NCI-H748 treated with DMSO at 0.1 percent for 48 hours (cell line): ENCODE results near the gene SSTR3.

Experiments used
- DNase-seq: peaks from one replicate; lab custom pipeline; 2025; lab: John Stamatoyannopoulos, UW

The SSTR3 gene

GRCh38 chr22:37196539-37197450 lies 15.5 kb downstream of the SSTR3 start:
- no peak for DNase-seq

DNA sequence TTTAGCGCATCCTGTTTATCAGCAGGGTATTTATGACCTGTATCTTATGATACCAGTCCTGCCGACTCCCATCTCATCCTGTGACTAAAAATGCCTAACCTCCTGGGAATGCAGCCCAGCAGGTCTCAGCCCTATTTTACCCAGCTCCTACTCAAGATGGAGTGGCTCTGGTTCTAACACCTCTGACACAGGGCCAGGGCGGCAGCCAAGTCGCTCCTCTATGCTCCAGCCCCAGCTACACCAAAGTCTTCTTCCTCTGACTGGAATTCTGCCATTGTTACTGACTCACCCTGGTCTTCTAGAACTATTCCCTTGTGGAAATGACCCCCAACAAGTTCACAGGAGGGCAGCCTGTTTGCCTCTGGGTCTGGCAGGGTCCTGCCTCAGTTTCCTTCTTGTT lies 16.4 kb downstream of the SSTR3 start:
- DNase-seq: no peak

DNA sequence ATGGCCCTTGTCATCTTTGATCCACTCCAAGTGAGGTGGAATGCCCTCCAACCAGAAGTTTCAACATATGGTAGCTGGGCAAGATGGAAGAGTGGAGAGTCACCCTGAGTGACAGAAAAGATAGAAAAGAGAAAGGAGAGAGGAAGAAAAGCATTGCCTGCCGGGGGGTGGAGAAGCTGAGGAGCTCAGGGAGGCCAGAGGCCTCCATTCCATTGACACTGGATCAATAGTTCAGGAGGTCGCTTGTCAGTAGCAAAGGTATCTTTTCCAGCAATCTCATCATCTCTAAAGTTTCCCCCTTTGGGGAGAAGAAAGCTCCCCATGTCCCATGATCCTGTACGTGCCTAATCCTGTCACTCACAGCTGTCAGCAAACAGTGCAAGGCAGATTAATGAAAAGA lies 17.5 kb downstream of the SSTR3 start:
- no peak for DNase-seq

GRCh38 chr22:37193629-37194191 lies 18.6 kb downstream of the SSTR3 start:
- DNase-seq: no peak

DNA sequence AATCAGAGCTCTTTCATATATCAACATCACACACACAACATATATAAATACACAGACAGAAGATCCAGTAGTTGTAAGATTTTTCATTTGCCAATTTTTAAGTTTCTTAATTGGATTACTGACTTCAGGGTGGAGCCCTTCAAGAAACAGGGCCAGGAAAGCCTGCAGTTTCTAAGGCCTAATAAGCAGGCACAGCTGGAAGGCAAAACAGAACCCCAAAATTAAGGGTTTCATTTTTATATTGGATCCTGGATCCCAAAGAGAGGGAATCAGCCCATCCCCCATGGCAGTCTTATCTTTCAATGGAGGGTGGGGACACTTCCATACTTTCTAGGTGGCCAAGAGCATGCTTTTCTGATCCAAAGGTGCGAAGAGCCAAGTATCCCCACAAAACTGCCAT lies 19.5 kb downstream of the SSTR3 start:
- no peak for DNase-seq

DNA sequence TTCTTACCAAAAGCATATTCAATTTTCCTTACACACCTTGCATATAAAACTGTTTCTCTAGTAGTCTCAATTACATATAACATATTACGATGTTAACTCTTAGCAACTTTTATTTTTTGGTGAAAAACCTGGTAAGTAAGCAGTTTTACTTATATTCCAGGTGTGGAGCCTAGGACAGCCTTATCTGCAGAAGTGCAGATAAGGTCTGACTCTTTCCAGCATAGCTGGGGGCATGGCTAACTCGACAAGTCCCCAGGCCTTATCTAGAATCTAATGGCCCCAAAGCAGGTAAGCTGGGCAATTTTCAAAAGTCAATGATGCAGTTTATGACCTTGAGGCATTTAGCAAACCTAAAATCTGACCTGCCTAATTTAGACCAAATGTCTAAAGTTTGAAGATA lies 20.1 kb downstream of the SSTR3 start:
- DNase-seq: no peak

DNA sequence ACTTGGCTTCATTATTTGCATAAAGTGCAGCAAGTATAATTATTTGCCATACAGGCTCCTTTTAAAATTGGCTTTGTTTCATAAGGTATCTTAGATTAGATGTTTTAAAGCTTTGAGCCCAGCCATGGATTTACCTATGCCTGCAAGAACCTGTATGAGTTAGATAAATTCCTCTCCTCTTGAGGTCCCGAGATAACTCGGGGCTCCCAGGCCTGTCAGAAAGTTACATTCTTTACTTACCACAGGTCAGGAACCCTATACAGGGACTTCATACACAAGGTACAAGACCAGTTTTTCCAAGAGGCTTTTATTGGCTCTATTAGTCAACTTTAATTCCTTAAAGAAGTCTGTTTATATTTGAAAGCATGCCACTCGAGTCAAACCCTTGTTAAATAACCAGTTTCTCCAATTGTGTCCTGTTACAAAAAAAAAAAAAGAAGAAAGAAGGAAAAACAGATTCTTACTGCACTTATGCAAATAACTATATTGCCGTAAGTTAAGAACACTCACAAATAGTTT lies 22.0 kb downstream of the SSTR3 start:
- DNase-seq: no peak

GRCh38 chr22:37188901-37189466 lies 23.3 kb downstream of the SSTR3 start:
- no peak for DNase-seq

- no peak for DNase-seq
Observed at GRCh38 chr22:37187891-37188761, 24.2 kb downstream of the SSTR3 start, which contains the start of gene C1QTNF6. Gene C1QTNF6, minus strand, starts transcription at chr22:37188247. Its CDS starts 34 bp downstream, at chr22:37188213.

- no peak for DNase-seq
Observed at GRCh38 chr22:37187552-37187890, 24.8 kb downstream of the SSTR3 start.

DNA sequence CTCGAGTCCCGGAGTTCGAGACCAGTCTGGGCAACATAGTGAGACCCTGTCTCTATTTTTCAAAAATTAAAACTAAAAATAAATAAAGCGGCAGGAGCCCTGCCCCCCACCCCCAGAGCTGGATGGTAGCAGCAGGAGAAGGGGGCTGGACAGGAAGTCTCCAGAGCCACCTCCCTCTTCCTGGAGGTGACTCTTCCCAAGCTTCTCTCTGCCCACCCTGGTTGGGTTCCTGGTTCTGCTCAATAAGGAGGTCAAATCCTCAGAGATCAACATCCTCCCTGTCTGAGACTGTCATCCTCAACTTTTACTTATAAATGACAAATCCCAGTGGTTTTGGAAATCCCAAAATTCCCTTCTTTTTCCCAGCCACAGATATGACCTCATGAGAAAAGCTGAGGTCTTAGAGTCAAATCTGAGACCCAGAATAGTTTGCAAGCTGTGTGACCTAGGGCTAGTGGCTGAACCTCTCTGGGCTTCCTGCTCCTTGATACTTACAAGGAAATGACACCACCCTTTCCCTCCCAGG lies 25.2 kb downstream of the SSTR3 start:
- DNase-seq: no peak

DNA sequence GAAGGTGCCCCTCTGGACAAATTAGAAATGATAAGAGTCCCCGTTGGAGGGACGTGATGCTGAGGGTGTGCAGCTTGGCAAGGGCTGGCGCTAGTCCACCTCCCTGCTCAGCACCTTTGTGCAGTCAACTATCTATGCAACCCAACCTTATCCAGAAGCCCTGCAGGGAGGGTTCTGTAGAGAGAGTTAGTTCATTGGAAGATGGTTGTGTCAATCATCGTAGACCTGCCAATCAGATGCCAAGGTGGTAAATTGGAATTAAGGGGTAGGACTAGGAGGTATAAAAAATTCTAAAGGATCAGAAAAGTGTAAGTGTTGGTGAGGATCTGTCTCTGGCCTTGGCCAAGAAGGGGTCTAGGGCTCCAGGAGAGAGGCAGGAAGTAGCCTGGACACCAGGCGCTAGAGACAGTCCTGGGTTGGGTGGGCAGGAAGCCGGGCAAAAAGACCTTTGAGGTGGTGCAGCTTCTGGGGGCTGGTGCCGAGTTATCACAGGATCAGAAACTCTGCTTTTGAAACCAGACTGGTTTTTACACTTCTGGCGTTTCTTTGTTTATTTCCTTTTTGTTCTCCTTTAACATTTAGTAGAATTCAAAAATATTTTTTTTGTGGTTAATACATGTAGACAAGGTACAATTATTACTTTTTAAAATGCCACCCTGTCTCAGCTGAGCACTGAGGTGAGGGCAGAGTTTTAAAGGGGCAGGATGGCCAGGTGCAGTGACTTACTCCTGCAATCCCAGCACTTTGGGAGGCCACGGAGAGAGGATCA lies 25.9 kb downstream of the SSTR3 start:
- DNase-seq: no peak

DNA sequence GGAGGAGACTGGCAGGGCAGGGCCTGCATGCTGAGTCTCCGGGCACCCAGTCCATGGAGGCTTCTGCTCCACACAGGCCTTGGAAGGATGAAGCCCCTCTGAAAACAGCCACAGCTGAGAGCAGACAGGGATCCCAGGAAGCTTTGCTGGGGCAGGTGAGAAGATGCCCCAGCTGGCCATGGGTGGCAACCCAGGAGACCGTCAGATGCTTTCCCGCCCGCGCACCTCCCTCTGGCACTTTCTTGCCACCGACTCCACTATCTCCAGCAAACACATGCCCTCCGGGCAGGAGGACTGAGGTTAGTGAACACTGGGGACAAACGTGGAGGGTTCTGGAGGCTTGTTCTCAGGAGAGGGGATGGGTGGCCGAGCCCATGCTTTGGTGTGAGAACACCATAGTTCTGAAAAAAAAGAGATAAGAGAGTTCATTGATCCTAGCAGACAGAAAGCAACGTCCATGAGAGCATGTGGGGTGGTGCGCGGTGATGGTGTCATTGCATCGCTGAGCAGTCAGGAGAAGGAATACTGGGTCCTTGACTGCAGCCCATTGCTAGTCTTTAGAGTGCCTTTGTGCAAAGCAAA lies 26.5 kb downstream of the SSTR3 start:
- DNase-seq: no peak

GRCh38 chr22:37184816-37185541 lies 27.3 kb downstream of the SSTR3 start:
- no peak for DNase-seq

DNA sequence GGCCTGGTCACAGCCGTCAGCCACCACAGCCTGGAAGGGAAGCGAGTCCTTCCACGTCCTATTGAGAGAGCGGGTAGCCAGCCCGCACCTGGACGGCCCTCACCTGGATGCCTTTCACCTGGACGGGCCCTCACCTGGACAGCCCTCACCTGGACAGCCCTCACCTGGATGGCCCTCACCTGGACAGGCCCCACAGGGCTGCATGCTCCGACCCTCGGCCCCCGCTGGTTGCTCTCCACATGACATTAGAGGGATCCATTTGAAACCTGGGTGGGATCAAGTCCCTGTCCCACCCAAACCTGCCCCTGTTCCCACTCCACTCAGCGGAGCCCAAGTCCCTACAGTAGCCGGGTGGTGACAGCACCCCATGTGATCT lies 27.9 kb downstream of the SSTR3 start:
- no peak for DNase-seq

GRCh38 chr22:37183432-37184379 lies 28.6 kb downstream of the SSTR3 start:
- no peak for DNase-seq

DNA sequence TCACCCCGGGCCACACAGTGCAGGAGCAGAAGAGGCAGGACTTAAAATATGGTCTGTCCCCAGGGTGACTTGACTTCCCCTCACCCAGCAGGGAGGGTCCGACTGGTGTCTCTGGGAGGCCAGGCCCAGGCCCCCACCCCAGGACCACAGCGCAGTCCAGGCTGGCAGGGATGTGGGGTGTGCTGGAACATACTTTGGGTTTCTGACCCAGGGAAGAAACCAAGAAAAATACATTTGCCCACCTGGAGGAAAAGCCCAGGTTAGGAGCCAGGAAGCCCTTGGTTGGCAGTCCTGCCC lies 29.4 kb downstream of the SSTR3 start:
- DNase-seq: no peak

DNA sequence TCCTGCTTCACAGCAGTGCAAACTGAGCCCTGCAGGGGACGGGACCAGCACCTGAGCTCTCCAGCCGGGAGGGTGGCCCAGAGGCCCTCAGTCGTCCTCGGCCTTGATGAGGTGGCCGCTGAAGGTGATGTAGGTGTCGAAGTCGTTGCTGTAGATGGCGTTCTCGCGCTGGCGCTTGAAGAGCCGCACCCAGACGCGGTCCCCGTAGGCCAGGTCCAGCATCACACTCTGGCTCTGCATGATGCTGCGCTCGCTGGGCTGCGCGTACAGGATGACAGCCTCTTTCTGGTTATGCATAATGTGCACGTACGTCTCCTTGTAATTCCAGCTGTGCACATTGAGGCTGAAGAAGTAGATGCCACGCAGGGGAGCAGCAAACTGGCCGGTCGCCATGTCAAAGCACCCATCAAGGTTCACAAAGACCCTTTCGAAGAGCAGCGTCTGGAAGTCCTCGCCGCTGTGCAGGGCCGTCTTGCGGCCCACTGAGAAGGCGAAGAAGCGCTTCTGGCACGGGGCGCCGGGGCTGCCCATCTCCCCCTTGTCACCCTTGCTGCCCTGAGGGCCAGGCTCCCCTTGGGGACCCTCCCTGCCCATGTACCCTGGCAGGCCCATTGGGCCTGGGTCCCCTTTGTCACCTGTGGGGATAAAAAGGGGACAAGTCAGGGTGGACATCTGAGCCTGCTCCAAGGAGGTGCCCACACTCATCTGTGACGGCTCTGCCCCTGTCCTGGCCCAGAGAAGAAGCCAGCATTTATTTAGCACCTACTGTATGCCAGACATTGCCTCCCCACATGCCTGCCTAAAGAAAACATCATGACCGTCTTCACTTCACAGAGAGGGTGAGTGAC lies 30.0 kb downstream of the SSTR3 start:
- DNase-seq: no peak
